Calu3 (cell line): ENCODE measurements around the gene DCAKD. TPM values are rescaled to one million over a fixed set of nuclear protein-coding genes. Genes with fewer than 3 reads are reported as not detected.

ENCODE experiments used
- BruUV-seq: library from RNA; stranded (reverse); fragments of 400-500 nt; replicated peaks from 2 replicates; lab custom pipeline; 2021; lab: Mats Ljungman, UMichigan
- CTCF ChIA-PET: fragments of 300-600 bp; sonication (Branson Sonifier 250); formaldehyde crosslinking; loops from one replicate; lab custom pipeline; 2022; ENCODE audit warnings: antibody characterized with exemption; lab: Charles Lee
- DNase-seq: peaks from one replicate; pipeline ENCODE4 v3.0.0; 2022
- H3K27ac Mint-ChIP-seq: one replicate; pipeline ENCODE4 v1.8.0; 2022; ENCODE audit warnings: mixed read lengths; ENCODE audit not compliant: unreplicated experiment
- H3K27me3 Mint-ChIP-seq: one replicate; pipeline ENCODE4 v1.8.0; 2022; ENCODE audit warnings: mixed read lengths; ENCODE audit not compliant: unreplicated experiment
- H3K36me3 Mint-ChIP-seq: one replicate; pipeline ENCODE4 v1.8.0; 2022; ENCODE audit warnings: mild to moderate bottlenecking, moderate library complexity, mixed read lengths; ENCODE audit not compliant: insufficient read depth, unreplicated experiment
- H3K4me1 Mint-ChIP-seq: one replicate; pipeline ENCODE4 v1.8.0; 2022; ENCODE audit warnings: mild to moderate bottlenecking, low read depth, mixed read lengths; ENCODE audit not compliant: unreplicated experiment
- H3K4me3 Mint-ChIP-seq: one replicate; pipeline ENCODE4 v1.8.0; 2022; ENCODE audit warnings: mild to moderate bottlenecking, low read depth, moderate library complexity, mixed read lengths; ENCODE audit not compliant: unreplicated experiment
- H3K9me3 Mint-ChIP-seq: one replicate; pipeline ENCODE4 v1.8.0; 2022; ENCODE audit warnings: low read depth, mixed read lengths; ENCODE audit not compliant: unreplicated experiment
- CTCF ChIP-seq: fragments of 200-600 bp; IDR thresholded peaks from one replicate; pipeline ENCODE4 v1.8.0; 2022; ENCODE audit warnings: antibody characterized with exemption; ENCODE audit not compliant: unreplicated experiment
- intact Hi-C: fragments of 100-400 bp; cut with micrococcal nuclease; formaldehyde crosslinking; loops from one replicate; pipeline ENCODE4 v1.10.0; 2022; ENCODE audit not compliant: unreplicated experiment
- total RNA-seq: library from RNA; stranded (reverse); gene quantifications from 2 replicates; pipeline ENCODE4 v1.2.3, GENCODE V29; 2022

Gene DCAKD
- total RNA-seq, 1 experiment from 2014 or later: 20.5 TPM

- peaks cover 25% of the 10 kb centered on the region for H3K4me1 Mint-ChIP-seq
- H3K27ac Mint-ChIP-seq: no peak overlapping the region
- intact Hi-C loops: no loop called here
- H3K4me3 Mint-ChIP-seq: no peak overlapping the region
- H3K36me3 Mint-ChIP-seq: no peaks in the 10 kb centered on the region
- no TSS peak for BruUV-seq
- TF ChIP-seq CTCF: peak; percentile 23
- H3K9me3 Mint-ChIP-seq: no peaks in the 10 kb centered on the region
- CTCF ChIA-PET: no interaction called here
- no peak for DNase-seq
- H3K27me3 Mint-ChIP-seq: peaks cover 78% of the 10 kb centered on the region
These were observed 74.4 kb downstream of the DCAKD start for GRCh38 chr17:44977065-44977464.

GRCh38 chr17:44976206-44976605, 75.2 kb downstream of the DCAKD start:
- H3K4me1 Mint-ChIP-seq: peaks cover 16% of the 10 kb centered on the region
- intact Hi-C loops: no loop called here
- no peak for DNase-seq
- CTCF ChIA-PET: interaction anchor here (0.6 kb wide), 1 partner anchor 15 kb away, joined by 3 read pairs; no protein-coding TSS in a partner anchor
- BruUV-seq: no TSS peak
- H3K9me3 Mint-ChIP-seq: no peaks in the 10 kb centered on the region
- no peak overlapping the region for H3K4me3 Mint-ChIP-seq
- no peaks in the 10 kb centered on the region for H3K36me3 Mint-ChIP-seq
- no peak for TF ChIP-seq CTCF
- H3K27ac Mint-ChIP-seq: no peak overlapping the region
- peaks cover 85% of the 10 kb centered on the region for H3K27me3 Mint-ChIP-seq

Other genes starting within 250 kb of the DCAKD start
- gene GJC1, start 221.3 kb downstream of the DCAKD start, total RNA-seq: 75.9 and 114 TPM in 2 replicates
- gene HIGD1B, start 203.7 kb downstream of the DCAKD start, total RNA-seq: not detected in 2 replicates
- gene EFTUD2, start 152.2 kb downstream of the DCAKD start, total RNA-seq: 197 and 202 TPM in 2 replicates
- gene GFAP, start 136.1 kb downstream of the DCAKD start, total RNA-seq: not detected in 2 replicates
- 72.8 and 84.6 TPM in 2 replicates for gene KIF18B, start 103.9 kb downstream of the DCAKD start, total RNA-seq
- 1.3 and 1.5 TPM in 2 replicates for gene C1QL1, start 83.3 kb downstream of the DCAKD start, total RNA-seq
- gene NMT1, start 9.7 kb upstream of the DCAKD start, total RNA-seq: 185 and 216 TPM in 2 replicates
- gene PLCD3, start 80.9 kb upstream of the DCAKD start, total RNA-seq: 34.4 and 64.3 TPM in 2 replicates
- gene ACBD4, start 84.1 kb upstream of the DCAKD start, total RNA-seq: 21.8 and 23.2 TPM in 2 replicates
- 57.2 and 64.7 TPM in 2 replicates for gene HEXIM1, start 96.8 kb upstream of the DCAKD start, total RNA-seq
- 16.3 and 17.1 TPM in 2 replicates for gene HEXIM2, start 110.2 kb upstream of the DCAKD start, total RNA-seq
- 8.5 and 9.6 TPM in 2 replicates for gene FMNL1, start 170.3 kb upstream of the DCAKD start, total RNA-seq
- gene SPATA32, start 210.5 kb upstream of the DCAKD start, total RNA-seq: 0.85 and 0.88 TPM in 2 replicates